Colonic mucosa (tissue), 4 donors: ENCODE results near the gene CBX2. TPM values are rescaled to one million over a fixed set of nuclear protein-coding genes. Genes with fewer than 3 reads are reported as not detected.

Source experiments
- DNase-seq: peaks from one replicate; pipeline ENCODE4 v3.0.0-alpha.2; 2020
- H3K27ac ChIP-seq: fragments of 200-600 bp; one replicate; pipeline ENCODE4 v1.8.0; 2021
- H3K27me3 ChIP-seq: fragments of 200-600 bp; one replicate; pipeline ENCODE4 v1.8.0; 2021
- H3K36me3 ChIP-seq: fragments of 200-600 bp; one replicate; pipeline ENCODE4 v1.8.0; 2021
- H3K4me1 ChIP-seq: fragments of 200-600 bp; one replicate; pipeline ENCODE4 v1.8.0; 2021; ENCODE audit warnings: mild to moderate bottlenecking
- H3K4me3 ChIP-seq: fragments of 200-600 bp; one replicate; pipeline ENCODE4 v1.8.0; 2021
- H3K9ac ChIP-seq, 2 donors: one replicate each; pipeline ENCODE4 v1.7.0; 2013; ENCODE audit warnings: control low read depth in 2 of 2, low read depth in 2 of 2, low read length in 2 of 2
- H3K9me3 ChIP-seq: fragments of 200-600 bp; one replicate; pipeline ENCODE4 v1.8.0; 2021
- CTCF ChIP-seq: fragments of 200-600 bp; IDR thresholded peaks from one replicate; pipeline ENCODE4 v1.8.0; 2022; ENCODE audit warnings: antibody characterized with exemption, mild to moderate bottlenecking
- intact Hi-C: fragments of 100-400 bp; cut with DNase I; formaldehyde crosslinking; loops from one replicate; pipeline ENCODE4 v1.14.1; 2022
- total RNA-seq, 2 donors: library from RNA; stranded (reverse); fragmentation: NEBNext Ultra II Directional in 1 of 2; extraction: Animal tissue kit (Norgen Biotek cat#: 25700) in 1 of 2; gene quantifications; one replicate each; pipeline ENCODE4 v1.2.1, GENCODE V29; 2021
- donor health status: healthy.
- donor health status: DM: no; HTN: no; CAD: no.
- donor health status: DM: no; HTN: no; CAD: no.

Gene CBX2
- total RNA-seq, 2 donors from 2014 or later, result 2.1 to 4.0 TPM

- Histone ChIP-seq H3K4me1 (peaks cover 28% of the 10 kb centered on the region), H3K9ac (peak overlapping the region in 1 of 2 donors; percentile 35), H3K27ac (no peak overlapping the region), H3K36me3 (no peaks in the 10 kb centered on the region), H3K9me3 (no peaks in the 10 kb centered on the region), H3K4me3 (no peak overlapping the region), H3K27me3 (peaks cover 65% of the 10 kb centered on the region)
- DNase-seq, result no peak
- intact Hi-C loops, result no loop called here
- TF ChIP-seq CTCF, result no peak
Measured at GRCh38 chr17:79814127-79814973, 36.4 kb downstream of the CBX2 start.

- DNase-seq, result peak; percentile 71
- Histone ChIP-seq H3K36me3 (no peaks in the 10 kb centered on the region), H3K4me3 (peak overlapping the region; percentile 19), H3K9me3 (no peaks in the 10 kb centered on the region), H3K27ac (no peak overlapping the region), H3K4me1 (peaks cover 28% of the 10 kb centered on the region), H3K27me3 (peaks cover 60% of the 10 kb centered on the region), H3K9ac (peak overlapping the region in 1 of 2 donors; percentile 35)
- intact Hi-C loops, result no loop called here
- TF ChIP-seq CTCF, result no peak
Measured at GRCh38 chr17:79814974-79815835, 37.3 kb downstream of the CBX2 start.

- H3K27ac ChIP-seq, result no peak overlapping the region
- no peak for TF ChIP-seq CTCF
- H3K4me3 ChIP-seq, result no peak overlapping the region
- peaks cover 57% of the 10 kb centered on the region for H3K27me3 ChIP-seq
- no peak overlapping the region for H3K9ac ChIP-seq
- intact Hi-C loops, result no loop called here
- no peak for DNase-seq
- no peaks in the 10 kb centered on the region for H3K9me3 ChIP-seq
- peaks cover 27% of the 10 kb centered on the region for H3K4me1 ChIP-seq
- no peaks in the 10 kb centered on the region for H3K36me3 ChIP-seq
Measured at GRCh38 chr17:79815836-79816461, 38.0 kb downstream of the CBX2 start.

GRCh38 chr17:79818026-79818758 lies 40.2 kb downstream of the CBX2 start:
- Histone ChIP-seq H3K27ac (no peak overlapping the region), H3K4me1 (peaks cover 13% of the 10 kb centered on the region), H3K9ac (no peak overlapping the region), H3K9me3 (no peaks in the 10 kb centered on the region), H3K27me3 (peaks cover 36% of the 10 kb centered on the region), H3K4me3 (no peak overlapping the region), H3K36me3 (no peaks in the 10 kb centered on the region)
- DNase-seq, result no peak
- no peak for TF ChIP-seq CTCF
- intact Hi-C loops, result no loop called here

GRCh38 chr17:79819085-79819484 lies 41.1 kb downstream of the CBX2 start:
- intact Hi-C loops, result no loop called here
- Histone ChIP-seq H3K9me3 (no peaks in the 10 kb centered on the region), H3K36me3 (no peaks in the 10 kb centered on the region), H3K27ac (no peak overlapping the region), H3K9ac (no peak overlapping the region), H3K27me3 (peaks cover 31% of the 10 kb centered on the region), H3K4me3 (no peak overlapping the region), H3K4me1 (peaks cover 13% of the 10 kb centered on the region)
- DNase-seq, result no peak
- TF ChIP-seq CTCF, result no peak
